Small intestine (tissue), 7 donors: Measurements from ENCODE around the gene POLE. TPM values are rescaled to one million over a fixed set of nuclear protein-coding genes. Genes with fewer than 3 reads are reported as not detected.

Experiments
- DNase-seq, 2 donors: peaks; one replicate each; pipeline versions ENCODE4 v3.0.0 to v3.0.0-alpha.2; 2013
- FAIRE-seq: peaks from 2 replicates; lab custom pipeline; 2012; peaks lifted over from hg19 to GRCh38; lab: Jason Lieb, UNC
- H3K27ac ChIP-seq, 3 donors: one replicate each; pipeline ENCODE4 v1.5.1; 2013; ENCODE audit warnings: low read length in 2 of 3, mild to moderate bottlenecking in 2 of 3, control low read depth in 1 of 3, inconsistent platforms in 1 of 3, low read depth in 1 of 3, moderate library complexity in 1 of 3
- H3K27me3 ChIP-seq, 3 donors: one replicate each; pipeline ENCODE4 v1.6.1; 2013; ENCODE audit warnings: low read length in 3 of 3, inconsistent platforms in 1 of 3; ENCODE audit not compliant: control insufficient read depth in 3 of 3, insufficient read depth in 3 of 3
- H3K36me3 ChIP-seq, 3 donors: one replicate each; pipeline ENCODE4 v1.6.1; 2013; ENCODE audit warnings: low read length in 3 of 3, inconsistent platforms in 1 of 3, low read depth in 1 of 3, mild to moderate bottlenecking in 1 of 3, moderate library complexity in 1 of 3; ENCODE audit not compliant: control insufficient read depth in 3 of 3, insufficient read depth in 2 of 3
- H3K4me1 ChIP-seq, 3 donors: one replicate each; pipeline ENCODE4 v1.6.1; 2013; ENCODE audit warnings: low read length in 2 of 3, inconsistent platforms in 1 of 3, low read depth in 1 of 3, mild to moderate bottlenecking in 1 of 3, moderate library complexity in 1 of 3; ENCODE audit not compliant: control insufficient read depth in 3 of 3, insufficient read depth in 2 of 3
- H3K4me3 ChIP-seq, 3 donors: one replicate each; pipeline ENCODE4 v1.5.1; 2013; ENCODE audit warnings: low read length in 3 of 3, control low read depth in 1 of 3, inconsistent platforms in 1 of 3, low read depth in 1 of 3, mild to moderate bottlenecking in 1 of 3, moderate library complexity in 1 of 3
- H3K9me3 ChIP-seq, 2 donors: one replicate each; pipeline ENCODE4 v1.6.1; 2013; ENCODE audit warnings: low read depth in 1 of 2, low read length in 1 of 2; ENCODE audit not compliant: control insufficient read depth in 2 of 2, insufficient read depth in 1 of 2
- WGBS, 3 donors: extraction: QIAGEN DNeasy Blood & Tissue Kit; methylation state at CpG; one replicate each; pipeline ENCODE4 v1.1.7; 2013; 5-methylcytosine and 5-hydroxymethylcytosine counted together
- polyA plus RNA-seq, 4 donors: library from polyadenylated mRNA; stranded (reverse) in 3 of 4; unstranded in 1 of 4; fragments of 200-250 nt in 3 of 4; fragments of 120-200 nt in 1 of 4; gene quantifications; one replicate each; pipeline versions ENCODE4 v1.2.1 to v1.2.3, GENCODE V29; 2013
- donor health status: healthy with polysubstance abuse.
- donor health status: control.
- donor health status: control.
- donor health status: Bipolar disorder and iron deficiency.
- donor health status: healthy.

Gene POLE
- polyA plus RNA-seq, 4 donors, result 23.6 to 58.6 (median 34.0) TPM

DNA sequence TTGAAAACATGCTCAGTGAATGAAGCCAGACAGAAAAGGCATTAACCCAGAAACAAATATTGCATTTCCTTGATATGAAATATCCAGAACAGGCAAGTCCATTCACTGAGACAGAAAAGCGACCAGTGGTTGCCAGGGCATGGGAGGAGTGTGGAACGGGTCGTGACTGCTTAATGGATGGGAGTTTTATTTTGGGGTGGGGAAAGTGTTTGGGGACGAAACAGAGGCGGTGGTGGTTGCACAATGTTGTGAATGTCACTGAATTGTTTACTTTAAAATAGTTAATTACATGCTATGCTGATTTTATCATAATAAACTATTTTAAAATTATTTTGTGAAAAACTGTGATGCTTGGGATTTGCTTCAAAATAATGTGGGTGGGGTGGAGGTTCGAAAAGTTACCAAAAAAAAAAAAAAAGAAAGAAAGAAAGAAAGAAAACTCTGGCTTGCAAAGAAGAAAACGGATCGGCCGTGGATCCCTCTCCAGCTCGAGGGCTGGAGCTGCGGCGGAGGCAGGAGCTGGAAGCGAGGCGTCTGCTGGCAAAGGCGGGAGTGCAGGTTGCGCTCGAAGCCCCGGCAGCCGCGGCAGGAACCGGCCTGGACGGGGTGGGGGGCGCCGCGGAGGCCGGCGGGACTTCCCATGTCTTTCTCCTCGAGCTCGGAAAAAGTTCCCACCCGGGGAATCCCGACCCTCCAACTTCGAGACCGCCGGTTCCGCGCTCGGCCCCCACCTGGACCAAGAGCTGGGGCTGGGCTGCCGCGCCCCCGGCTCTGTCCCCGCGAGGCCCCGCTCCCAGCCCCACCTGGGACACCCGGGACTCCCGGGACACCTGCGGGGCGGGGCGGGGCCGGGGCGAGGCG lies 69.1 kb downstream of the POLE start:
- peaks cover 0 to 57% (median 18%) of the 10 kb centered on the region in 3 donors for H3K27me3 ChIP-seq
- WGBS, 3 donors, result 7 to 14% (median 13%) methylated on average over 38 to 51 of the region's 51 CpGs
- H3K36me3 ChIP-seq, result peaks cover 0 to 3% (median 0%) of the 10 kb centered on the region in 3 donors
- H3K4me3 ChIP-seq, result peak overlapping the region in 1 of 3 donors; percentile 37
- DNase-seq (no peak), FAIRE-seq (no peak)
- H3K27ac ChIP-seq, result no peak overlapping the region
- H3K9me3 ChIP-seq, result peaks cover 0 to 30% of the 10 kb centered on the region in 2 donors
- H3K4me1 ChIP-seq, result peaks cover 0 to 10% (median 3%) of the 10 kb centered on the region in 3 donors

GRCh38 chr12:132617135-132617701 lies 69.9 kb downstream of the POLE start:
- Histone ChIP-seq H3K27me3 (peaks cover 0 to 60% (median 18%) of the 10 kb centered on the region in 3 donors), H3K36me3 (no peaks in the 10 kb centered on the region), H3K9me3 (peaks cover 0 to 30% of the 10 kb centered on the region in 2 donors), H3K27ac (no peak overlapping the region), H3K4me1 (peaks cover 0 to 2% (median 0%) of the 10 kb centered on the region in 3 donors), H3K4me3 (no peak overlapping the region)
- no peak for FAIRE-seq
- no peak for DNase-seq
- WGBS, 3 donors, result 80 to 91% (median 85%) methylated on average over 4 of the region's 4 CpGs

- DNase-seq (no peak), FAIRE-seq (no peak)
- H3K27me3 ChIP-seq, result peaks cover 2 to 69% (median 18%) of the 10 kb centered on the region in 3 donors
- no peak overlapping the region for H3K27ac ChIP-seq
- 79 to 87% (median 81%) methylated on average over 16 of the region's 16 CpGs for WGBS, 3 donors
- H3K4me1 ChIP-seq, result peaks cover 0 to 2% (median 0%) of the 10 kb centered on the region in 3 donors
- no peak overlapping the region for H3K4me3 ChIP-seq
- H3K9me3 ChIP-seq, result peaks cover 1 to 45% of the 10 kb centered on the region in 2 donors
- no peaks in the 10 kb centered on the region for H3K36me3 ChIP-seq
Observed at GRCh38 chr12:132615579-132616038, 71.5 kb downstream of the POLE start.

GRCh38 chr12:132614861-132615578 lies 72.1 kb downstream of the POLE start:
- H3K4me3 ChIP-seq, result no peak overlapping the region
- WGBS, 3 donors, result 25 to 30% (median 29%) methylated on average over 18 of the region's 18 CpGs
- no peak overlapping the region for H3K27ac ChIP-seq
- H3K4me1 ChIP-seq, result peaks cover 0 to 2% (median 0%) of the 10 kb centered on the region in 3 donors
- peaks cover 1 to 46% of the 10 kb centered on the region in 2 donors for H3K9me3 ChIP-seq
- H3K36me3 ChIP-seq, result no peaks in the 10 kb centered on the region
- peak; percentile 83 to 89 for DNase-seq
- H3K27me3 ChIP-seq, result peaks cover 2 to 69% (median 18%) of the 10 kb centered on the region in 3 donors
- FAIRE-seq, result no peak

- FAIRE-seq, result no peak
- Histone ChIP-seq H3K9me3 (peaks cover 1 to 46% of the 10 kb centered on the region in 2 donors), H3K27ac (no peak overlapping the region), H3K27me3 (peaks cover 2 to 70% (median 18%) of the 10 kb centered on the region in 3 donors), H3K4me1 (no peaks in the 10 kb centered on the region), H3K36me3 (no peaks in the 10 kb centered on the region), H3K4me3 (no peak overlapping the region)
- 77 to 86% (median 81%) methylated on average over 5 of the region's 5 CpGs for WGBS, 3 donors
- DNase-seq, result no peak
Observed at GRCh38 chr12:132614029-132614428, 73.1 kb downstream of the POLE start.

GRCh38 chr12:132611620-132612019 lies 75.5 kb downstream of the POLE start:
- Histone ChIP-seq H3K27me3 (peaks cover 2 to 70% (median 6%) of the 10 kb centered on the region in 3 donors), H3K36me3 (no peaks in the 10 kb centered on the region), H3K4me1 (peaks cover 0 to 4% (median 0%) of the 10 kb centered on the region in 3 donors), H3K27ac (no peak overlapping the region), H3K4me3 (no peak overlapping the region), H3K9me3 (peaks cover 1 to 33% of the 10 kb centered on the region in 2 donors)
- no peak for DNase-seq
- 94 to 95% (median 95%) methylated on average over 10 of the region's 10 CpGs for WGBS, 3 donors
- no peak for FAIRE-seq

DNA sequence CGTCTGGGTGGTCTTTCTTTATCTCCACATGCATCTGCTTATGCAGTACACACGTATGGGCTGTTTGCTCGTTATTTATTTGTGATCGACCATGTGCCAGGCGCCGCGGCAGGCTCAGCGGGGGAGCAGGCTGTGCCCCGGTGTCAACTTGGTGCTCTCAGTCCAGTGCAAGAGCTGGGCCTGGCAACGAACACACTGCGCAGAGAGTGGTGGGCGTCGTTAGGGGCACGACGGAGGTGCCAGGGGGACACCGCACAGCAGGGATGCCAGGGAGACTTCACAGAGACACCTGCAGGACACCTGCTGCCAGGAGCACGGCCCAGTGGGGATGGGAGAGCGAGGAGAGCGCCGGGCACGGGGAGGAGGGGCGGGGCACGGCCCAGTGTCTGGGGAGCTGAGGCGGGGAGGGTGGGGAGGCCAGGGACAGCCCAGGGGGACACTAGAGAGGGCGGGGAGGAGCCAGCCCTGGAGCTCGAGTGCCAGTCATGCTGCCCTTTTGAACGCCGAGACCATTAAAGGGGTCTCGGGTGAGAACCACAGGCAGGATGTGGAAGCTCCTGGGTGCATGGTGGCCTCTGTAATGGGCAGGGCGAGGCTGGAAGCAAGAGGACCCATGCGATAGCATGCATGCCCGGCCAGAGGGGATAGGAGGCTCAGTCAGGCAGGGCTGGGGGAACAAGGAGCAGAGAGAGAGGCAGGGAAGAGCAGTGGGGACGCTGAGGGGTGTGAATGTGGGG lies 76.1 kb downstream of the POLE start:
- H3K9me3 ChIP-seq, result peaks cover 1 to 27% of the 10 kb centered on the region in 2 donors
- FAIRE-seq, result no peak

More for the DNA sequence above, 76.1 kb downstream of the POLE start:
- WGBS, 3 donors, result 77 to 85% (median 78%) methylated on average over 32 to 33 of the region's 33 CpGs
- no peaks in the 10 kb centered on the region for H3K36me3 ChIP-seq
- no peak overlapping the region for H3K27ac ChIP-seq
- peaks cover 2 to 73% (median 6%) of the 10 kb centered on the region in 3 donors for H3K27me3 ChIP-seq
- no peak for DNase-seq
- H3K4me3 ChIP-seq, result no peak overlapping the region
- H3K4me1 ChIP-seq, result peaks cover 0 to 4% (median 0%) of the 10 kb centered on the region in 3 donors
